ENCODE results near the gene WDR83.

DNA sequence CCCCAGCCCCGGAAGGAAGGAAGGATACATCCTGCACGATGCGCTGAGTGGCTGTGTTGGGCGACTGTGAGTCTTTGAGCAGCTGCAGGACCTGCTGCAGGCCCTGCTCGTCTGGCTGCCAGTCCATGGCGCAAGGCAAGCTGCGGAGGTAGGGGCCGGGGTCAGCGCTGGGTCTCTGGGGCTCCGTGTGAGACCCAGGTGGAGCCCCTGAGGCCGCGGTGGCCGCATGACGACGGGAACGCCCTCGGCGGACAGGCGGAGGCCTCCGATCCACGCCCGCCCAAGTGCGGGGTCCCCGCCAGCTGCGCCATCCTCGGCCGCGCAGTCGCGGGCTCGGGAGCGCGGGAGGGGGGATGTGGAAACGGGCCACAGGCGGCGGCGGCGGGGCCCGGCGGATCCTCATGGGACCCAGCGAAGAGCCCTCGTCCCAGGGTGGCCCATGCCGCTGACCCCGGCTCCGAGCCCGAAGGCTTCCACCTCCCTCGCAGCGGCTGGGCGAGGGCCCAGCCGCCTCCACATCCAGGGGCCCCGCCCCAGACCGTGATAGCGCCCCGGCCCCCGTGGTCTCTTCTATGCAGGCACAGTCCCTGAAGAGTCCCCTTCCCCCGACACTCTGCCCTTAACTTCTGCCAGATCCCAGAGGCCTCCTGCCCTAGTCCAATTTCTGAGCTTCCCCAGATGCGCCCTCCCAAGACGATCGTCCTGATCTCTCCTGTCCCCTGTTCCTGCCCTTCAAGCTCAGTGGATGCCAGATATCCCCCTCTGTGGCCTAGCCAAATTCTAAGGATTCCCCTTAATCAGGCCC, 54.4 kb downstream of the WDR83 start:
- TF ChIP-seq CTCF (conservative IDR thresholded peaks at IDR 0.05; ENCODE audit: low read depth, low read length): no peak
- no peak for TF ChIP-seq EZH2 (IDR thresholded peaks at IDR 0.05; ENCODE audit: borderline replicate concordance, low read depth, low read length, poor library complexity, severe bottlenecking)

All from A673 (cell line).